Adrenal gland (tissue), 12 donors: ENCODE data around the gene TENT5C. TPM values are rescaled to one million over a fixed set of nuclear protein-coding genes. Genes with fewer than 3 reads are reported as not detected.

Source experiments
- DNase-seq, 7 donors: peaks; one replicate each; pipeline ENCODE4 v3.0.0-alpha.2; 2019 to 2020
- H3K27ac ChIP-seq, 5 donors: fragments of 200-600 bp; sonication (generic) in 4 of 5; 1 replicate in 3 of 5; 2 replicates in 2 of 5; pipeline versions ENCODE4 v1.5.1 to v1.8.0; 2016 to 2020; ENCODE audit warnings: mild to moderate bottlenecking in 1 of 5
- H3K27me3 ChIP-seq: fragments of 200-600 bp; 2 replicates; pipeline ENCODE4 v1.8.0; 2021
- H3K36me3 ChIP-seq, 2 donors: fragments of 200-600 bp; replicated peaks in 1 of 2; 1 replicate in 1 of 2; 2 replicates in 1 of 2; pipeline versions ENCODE4 v1.5.1 to v1.8.0; 2018 to 2022
- H3K4me1 ChIP-seq, 2 donors: fragments of 200-600 bp; replicated peaks in 1 of 2; 1 replicate in 1 of 2; 2 replicates in 1 of 2; pipeline versions ENCODE4 v1.5.1 to v1.8.0; 2018 to 2021
- H3K4me3 ChIP-seq, 4 donors: fragments of 200-600 bp; sonication (generic) in 3 of 4; one replicate each; pipeline ENCODE4 v1.5.1; 2016 to 2018
- H3K9me3 ChIP-seq, 3 donors: fragments of 200-600 bp; sonication (generic) in 1 of 3; replicated peaks in 1 of 3; 1 replicate in 2 of 3; 2 replicates in 1 of 3; pipeline versions ENCODE4 v1.5.1 to v1.8.0; 2016 to 2021
- POLR2A ChIP-seq, 2 donors: fragments of 450-650 bp; IDR thresholded peaks; one replicate each; pipeline ENCODE4 v1.6.1; 2017; ENCODE audit warnings: antibody characterized with exemption in 2 of 2, mild to moderate bottlenecking in 2 of 2, moderate library complexity in 1 of 2
- WGBS, 4 donors: extraction: QIAGEN DNeasy Blood & Tissue Kit in 2 of 4; methylation state at CpG; one replicate each; pipeline versions ENCODE4 v1.1.5 to v1.1.7; 2013 to 2017; 5-methylcytosine and 5-hydroxymethylcytosine counted together
- intact Hi-C, 2 donors: fragments of 100-400 bp; cut with DNase I; formaldehyde crosslinking; loops; one replicate each; pipeline versions ENCODE4 v1.14.1 to v1.15.0; 2022 to 2023
- polyA plus RNA-seq, 3 donors: library from polyadenylated mRNA; stranded (reverse); fragments of 200-250 nt in 2 of 3; fragments of 350-450 nt in 1 of 3; fragmentation: Illumina TruSeq in 1 of 3; extraction: RNeasy Lipid Tissue Mini Kit (QIAGEN cat#74804) in 1 of 3; gene quantifications; one replicate each; pipeline ENCODE4 v1.2.3, GENCODE V29; 2013 to 2014
- total RNA-seq, 9 donors: library from RNA; depleted of rRNA in 4 of 9; stranded (reverse); fragments of >200 nt in 4 of 9; fragments of 120-200 nt in 1 of 9; fragmentation: NEBNext Ultra II Directional in 1 of 9; extraction: Animal tissue kit (Norgen Biotek cat#: 25700) in 1 of 9; gene quantifications; one replicate each; pipeline versions ENCODE4 v1.1.0 to v1.2.4, GENCODE V29; 2013 to 2023
- TF ChIP-seq, protein P1 (sequence below), 6 experiments: fragments of 450-650 bp in 4 of 6; fragments of 200-600 bp in 2 of 6; sonication (generic) in 1 of 6; IDR thresholded peaks; 1 replicate in 5 of 6; 2 replicates in 1 of 6; pipeline versions ENCODE4 v1.5.1 to v1.8.0; 2016 to 2021; ENCODE audit warnings: antibody characterized with exemption in 6 of 6, mild to moderate bottlenecking in 2 of 6, moderate library complexity in 1 of 6
- donor health status: healthy with polysubstance abuse.
- donor health status: Bipolar disorder and iron deficiency.
- donor health status: DM: yes; HTN: yes; CAD: no.
- donor health status: DM: no; HTN: no; CAD: no.
- donor health status: DM: no; HTN: no; CAD: no.
- donor health status: DM: yes; HTN: yes; CAD: no.

The TENT5C gene
- total and polyA plus RNA-seq, 12 donors: 0.54 to 8.5 (median 2.0) TPM

DNA sequence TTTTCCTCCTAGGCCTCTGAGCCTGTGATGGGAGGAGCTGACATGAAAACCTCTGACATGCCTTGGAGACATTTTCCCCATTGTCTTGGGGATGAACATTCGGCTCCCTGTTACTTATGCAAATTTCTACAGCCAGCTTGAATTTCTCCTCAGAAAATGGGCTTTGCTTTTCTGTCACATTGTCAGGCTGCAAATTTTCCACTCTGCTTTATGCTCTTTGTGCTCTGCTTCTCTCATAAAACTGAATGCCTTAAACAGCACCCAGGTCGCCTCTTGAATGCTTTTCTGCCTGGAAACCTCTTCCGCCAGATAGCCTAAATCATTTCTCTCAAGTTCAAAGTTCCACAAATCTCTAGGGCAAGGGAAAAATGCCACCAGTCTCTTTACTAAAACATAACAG is 46.7 kb upstream of the TENT5C start:
- no peaks in the 10 kb centered on the region for H3K27me3 ChIP-seq
- no peaks in the 10 kb centered on the region for H3K36me3 ChIP-seq
- TF ChIP-seq, protein P1, sequence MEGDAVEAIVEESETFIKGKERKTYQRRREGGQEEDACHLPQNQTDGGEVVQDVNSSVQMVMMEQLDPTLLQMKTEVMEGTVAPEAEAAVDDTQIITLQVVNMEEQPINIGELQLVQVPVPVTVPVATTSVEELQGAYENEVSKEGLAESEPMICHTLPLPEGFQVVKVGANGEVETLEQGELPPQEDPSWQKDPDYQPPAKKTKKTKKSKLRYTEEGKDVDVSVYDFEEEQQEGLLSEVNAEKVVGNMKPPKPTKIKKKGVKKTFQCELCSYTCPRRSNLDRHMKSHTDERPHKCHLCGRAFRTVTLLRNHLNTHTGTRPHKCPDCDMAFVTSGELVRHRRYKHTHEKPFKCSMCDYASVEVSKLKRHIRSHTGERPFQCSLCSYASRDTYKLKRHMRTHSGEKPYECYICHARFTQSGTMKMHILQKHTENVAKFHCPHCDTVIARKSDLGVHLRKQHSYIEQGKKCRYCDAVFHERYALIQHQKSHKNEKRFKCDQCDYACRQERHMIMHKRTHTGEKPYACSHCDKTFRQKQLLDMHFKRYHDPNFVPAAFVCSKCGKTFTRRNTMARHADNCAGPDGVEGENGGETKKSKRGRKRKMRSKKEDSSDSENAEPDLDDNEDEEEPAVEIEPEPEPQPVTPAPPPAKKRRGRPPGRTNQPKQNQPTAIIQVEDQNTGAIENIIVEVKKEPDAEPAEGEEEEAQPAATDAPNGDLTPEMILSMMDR (IDR thresholded peaks at IDR 0.05): no peak
- no peak for TF ChIP-seq POLR2A (IDR thresholded peaks at IDR 0.05)
- DNase-seq: no peak
- WGBS, 4 donors: 81 to 92% (median 84%) methylated on average over 3 of the region's 3 CpGs
- no peaks in the 10 kb centered on the region for H3K9me3 ChIP-seq
- H3K27ac ChIP-seq: no peak overlapping the region
- H3K4me1 ChIP-seq: no peaks in the 10 kb centered on the region
- no peak overlapping the region for H3K4me3 ChIP-seq
- intact Hi-C loops: no loop called here

DNA sequence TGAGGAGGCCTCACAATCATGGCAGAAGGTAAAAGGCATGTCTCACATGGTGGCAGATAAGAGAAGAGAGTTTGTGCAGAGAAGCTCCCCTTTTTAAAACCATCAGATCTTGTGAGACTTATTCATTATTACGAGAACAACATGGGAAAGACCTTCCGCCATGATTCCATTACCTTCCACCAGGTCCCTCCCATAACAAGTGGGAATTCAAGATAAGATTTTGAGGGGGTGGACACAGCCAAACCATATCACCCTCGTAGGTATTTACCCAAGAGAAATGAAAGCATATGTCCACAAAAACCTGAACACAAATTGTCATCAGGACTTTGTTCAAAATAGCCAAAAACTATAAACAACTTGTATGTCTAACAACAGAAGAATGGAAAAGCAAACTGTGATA is 45.9 kb upstream of the TENT5C start:
- Histone ChIP-seq H3K36me3 (no peaks in the 10 kb centered on the region), H3K27ac (no peak overlapping the region), H3K4me1 (no peaks in the 10 kb centered on the region), H3K9me3 (no peaks in the 10 kb centered on the region), H3K4me3 (no peak overlapping the region), H3K27me3 (no peaks in the 10 kb centered on the region)
- DNase-seq: no peak
- 70 to 88% (median 75%) methylated on average over 3 of the region's 3 CpGs for WGBS, 4 donors
- intact Hi-C loops: no loop called here
- no peak for TF ChIP-seq POLR2A (IDR thresholded peaks at IDR 0.05)
- TF ChIP-seq, protein P1 (IDR thresholded peaks at IDR 0.05): no peak

DNA sequence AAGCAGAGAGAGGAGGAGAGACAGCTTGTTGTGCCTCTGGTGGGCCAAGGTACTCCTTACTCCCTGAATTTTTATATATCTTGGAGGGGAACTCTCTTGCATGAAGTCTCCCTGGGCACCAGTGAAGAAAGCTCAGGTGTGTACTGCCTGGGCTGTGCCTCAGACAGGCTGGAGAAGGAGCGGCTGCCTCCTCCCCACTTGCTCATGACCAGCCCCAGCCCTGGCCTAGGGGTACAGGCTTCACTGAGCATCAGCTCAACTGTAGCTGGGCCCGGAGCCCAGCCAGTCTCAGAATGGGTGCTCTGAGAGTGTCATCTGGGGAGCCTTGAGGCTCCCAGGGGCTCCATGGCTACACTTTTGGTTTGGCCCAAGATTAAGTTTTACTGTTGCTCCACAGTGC is 44.8 kb upstream of the TENT5C start:
- intact Hi-C loops: no loop called here
- DNase-seq: no peak
- WGBS, 4 donors: 97 to 100% (median 98%) methylated on average over 2 of the region's 2 CpGs; no CpG with 5 or more reads in 1 of the 4 donors

DNA sequence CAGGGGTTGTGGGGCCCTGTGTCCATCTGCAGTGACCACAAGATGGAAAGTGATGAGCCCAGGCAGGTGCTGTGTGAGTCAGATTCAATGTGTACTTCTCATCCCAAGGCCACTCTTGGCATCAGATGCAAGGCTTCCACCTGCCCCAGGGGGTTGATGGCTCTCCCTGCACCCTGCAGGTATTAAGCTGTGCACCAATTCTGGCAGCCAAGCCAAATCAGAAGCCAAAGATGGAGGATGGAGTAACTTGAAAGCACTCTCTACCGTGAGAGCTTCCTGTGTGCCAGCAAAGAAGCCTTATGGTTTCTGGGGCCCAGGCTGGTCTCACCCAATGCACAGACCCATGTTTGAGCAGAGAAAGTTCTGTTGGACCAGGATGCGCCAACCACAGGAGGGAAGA is 44.3 kb upstream of the TENT5C start:
- Histone ChIP-seq H3K27me3 (no peaks in the 10 kb centered on the region), H3K36me3 (no peaks in the 10 kb centered on the region), H3K4me3 (no peak overlapping the region), H3K4me1 (no peaks in the 10 kb centered on the region), H3K9me3 (no peaks in the 10 kb centered on the region), H3K27ac (no peak overlapping the region)
- intact Hi-C loops: no loop called here
- no peak for DNase-seq
- 91 to 100% (median 93%) methylated on average over 2 of the region's 2 CpGs; no CpG with 5 or more reads in 1 of the 4 donors for WGBS, 4 donors
- TF ChIP-seq, protein P1 (IDR thresholded peaks at IDR 0.05): no peak
- no peak for TF ChIP-seq POLR2A (IDR thresholded peaks at IDR 0.05)

More for the DNA sequence above, 44.8 kb upstream of the TENT5C start:
- H3K4me1 ChIP-seq: no peaks in the 10 kb centered on the region
- H3K27ac ChIP-seq: no peak overlapping the region
- no peaks in the 10 kb centered on the region for H3K27me3 ChIP-seq
- H3K9me3 ChIP-seq: no peaks in the 10 kb centered on the region
- no peak for TF ChIP-seq POLR2A (IDR thresholded peaks at IDR 0.05)
- TF ChIP-seq, protein P1 (IDR thresholded peaks at IDR 0.05): no peak
- no peak overlapping the region for H3K4me3 ChIP-seq
- H3K36me3 ChIP-seq: no peaks in the 10 kb centered on the region
